ENCODE data around the gene PCP4L1.
A peak's percentile ranks its signal among the peaks of the same experiment; 100 is the strongest.
"Not testable (repeated sequence)": the region's sequence is repeated elsewhere in the genome, so short reads cannot be mapped to it uniquely, and the experiment has no call there.

The PCP4L1 gene

GRCh38 chr1:161258439-161259344, at the start of gene PCP4L1:
Gene PCP4L1 (plus strand): TSS chr1:161258745. CDS start chr1:161258975, 230 bp downstream.
- DNase-seq, result peak; percentile 66

DNA sequence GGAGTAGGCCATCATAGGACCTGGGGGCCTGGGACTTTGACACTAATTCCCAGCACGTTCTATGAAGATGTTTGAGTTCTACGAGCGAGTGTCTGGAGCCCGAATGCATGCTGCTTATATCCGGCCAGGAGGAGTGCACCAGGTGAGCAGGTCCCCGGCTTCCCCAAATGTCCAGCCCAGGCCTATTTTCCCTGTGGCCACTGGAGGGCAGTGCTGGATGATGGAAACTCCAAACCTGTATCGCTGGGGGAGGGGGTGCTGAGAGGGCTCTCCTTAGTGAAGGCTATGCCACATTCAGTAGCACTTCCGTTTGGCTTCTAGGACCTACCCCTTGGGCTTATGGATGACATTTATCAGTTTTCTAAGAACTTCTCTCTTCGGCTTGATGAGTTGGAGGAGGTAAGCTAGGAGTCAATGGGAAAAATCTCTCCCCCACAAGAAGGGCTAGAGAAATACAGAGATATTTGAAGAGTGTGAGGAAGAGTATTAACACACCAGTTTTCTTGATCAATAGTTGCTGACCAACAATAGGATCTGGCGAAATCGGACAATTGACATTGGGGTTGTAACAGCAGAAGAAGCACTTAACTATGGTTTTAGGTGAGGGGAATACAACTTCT, 48.6 kb upstream of the PCP4L1 start:
- peak; percentile 55 for DNase-seq

DNA sequence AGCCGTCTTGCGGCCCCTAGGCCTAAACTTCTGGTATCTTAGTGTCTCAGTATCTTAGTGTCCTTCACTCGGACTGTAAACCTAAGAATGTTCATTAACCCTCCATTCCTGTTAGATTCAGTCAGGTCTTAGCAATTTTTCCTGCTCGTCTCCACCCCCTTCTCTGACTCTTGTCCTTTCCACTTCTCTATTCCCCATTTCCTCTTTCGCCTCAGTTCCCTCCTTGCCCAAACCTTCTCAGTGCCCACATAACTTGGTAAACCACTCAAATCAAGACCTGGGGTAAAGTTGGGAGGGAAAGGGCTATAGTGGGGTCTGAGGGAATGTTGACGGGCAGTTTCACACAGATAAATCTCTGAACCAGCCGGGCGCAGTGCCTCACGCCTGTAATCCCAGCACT, 44.2 kb upstream of the PCP4L1 start:
- DNase-seq, result no peak

DNA sequence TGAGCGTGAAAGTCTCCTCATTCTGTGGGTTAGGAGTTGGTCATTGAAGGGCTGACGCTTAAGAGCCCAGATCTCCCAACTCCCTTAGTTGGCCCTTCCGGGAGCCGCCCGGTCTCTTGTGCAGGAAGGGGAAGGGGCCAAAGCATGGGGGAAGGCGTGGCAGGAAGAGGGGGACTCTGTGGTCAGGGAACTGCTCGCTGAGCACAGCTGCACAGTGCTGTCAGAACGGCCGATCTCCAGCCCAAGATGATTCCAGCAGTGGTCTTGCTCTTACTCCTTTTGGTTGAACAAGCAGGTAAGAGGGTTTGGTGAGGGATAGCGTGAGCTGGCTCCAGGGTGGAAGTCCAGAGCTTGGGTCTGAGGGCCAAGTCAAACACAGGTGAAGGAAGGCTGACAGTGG, 43.5 kb upstream of the PCP4L1 start, which contains the start of gene FCER1G:
Gene FCER1G (plus strand): TSS at position 220 of the 400 bp plus-strand sequence. CDS start 27 bp downstream, at position 247.
- DNase-seq, result no peak

DNA sequence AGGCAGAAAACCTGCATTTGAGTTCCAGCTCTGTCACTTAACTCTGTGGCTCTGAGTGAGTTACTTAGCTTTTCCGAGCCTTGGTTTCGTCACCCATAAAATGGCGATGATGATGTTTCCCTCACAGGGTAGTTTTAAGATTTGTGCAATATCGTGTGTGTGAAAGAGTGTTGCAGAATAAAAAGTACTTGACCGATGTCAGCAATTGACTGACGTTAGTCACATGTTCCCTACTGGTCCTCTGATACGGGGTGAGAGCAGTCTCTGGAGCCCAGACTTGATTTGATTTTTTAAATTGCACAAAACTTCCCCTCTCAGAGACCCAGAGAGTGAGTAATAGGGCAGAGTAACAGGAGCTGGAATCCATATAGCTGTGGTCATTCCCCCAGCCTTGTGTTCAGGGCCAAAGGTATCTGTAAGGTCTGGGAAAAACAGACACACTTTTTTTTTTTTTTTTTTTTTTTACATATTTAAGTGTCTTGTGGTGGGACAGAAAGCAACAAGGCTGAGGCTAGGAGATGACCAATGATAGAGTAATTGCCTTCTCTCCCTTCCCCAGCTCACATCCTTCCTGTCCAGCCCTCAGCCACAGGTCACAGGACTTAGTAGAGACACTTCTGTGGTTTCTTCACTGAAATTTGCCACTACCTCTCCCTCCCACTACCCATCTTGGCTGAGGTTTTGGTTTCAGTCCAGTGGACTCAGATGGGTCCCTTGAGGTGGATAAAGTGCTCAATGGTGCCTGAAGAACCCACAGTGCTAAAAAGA, 41.4 kb upstream of the PCP4L1 start:
- DNase-seq, result no peak

DNA sequence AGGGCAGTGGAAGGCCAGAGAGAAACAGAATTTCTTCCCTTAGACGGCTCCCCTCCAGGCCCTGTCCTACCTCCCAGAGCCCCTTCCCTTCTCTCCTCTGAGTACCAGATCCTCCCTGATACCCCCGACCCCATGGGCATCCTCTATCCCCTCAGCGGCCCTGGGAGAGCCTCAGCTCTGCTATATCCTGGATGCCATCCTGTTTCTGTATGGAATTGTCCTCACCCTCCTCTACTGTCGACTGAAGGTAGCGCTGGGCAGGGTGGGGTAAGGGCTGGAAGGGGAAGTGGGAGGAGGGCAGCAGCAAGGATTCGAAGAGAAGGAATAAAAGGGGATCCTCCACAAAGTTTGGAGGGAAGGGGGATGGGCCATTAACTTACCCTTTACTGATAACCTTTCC, 40.7 kb upstream of the PCP4L1 start:
- no peak for DNase-seq

DNA sequence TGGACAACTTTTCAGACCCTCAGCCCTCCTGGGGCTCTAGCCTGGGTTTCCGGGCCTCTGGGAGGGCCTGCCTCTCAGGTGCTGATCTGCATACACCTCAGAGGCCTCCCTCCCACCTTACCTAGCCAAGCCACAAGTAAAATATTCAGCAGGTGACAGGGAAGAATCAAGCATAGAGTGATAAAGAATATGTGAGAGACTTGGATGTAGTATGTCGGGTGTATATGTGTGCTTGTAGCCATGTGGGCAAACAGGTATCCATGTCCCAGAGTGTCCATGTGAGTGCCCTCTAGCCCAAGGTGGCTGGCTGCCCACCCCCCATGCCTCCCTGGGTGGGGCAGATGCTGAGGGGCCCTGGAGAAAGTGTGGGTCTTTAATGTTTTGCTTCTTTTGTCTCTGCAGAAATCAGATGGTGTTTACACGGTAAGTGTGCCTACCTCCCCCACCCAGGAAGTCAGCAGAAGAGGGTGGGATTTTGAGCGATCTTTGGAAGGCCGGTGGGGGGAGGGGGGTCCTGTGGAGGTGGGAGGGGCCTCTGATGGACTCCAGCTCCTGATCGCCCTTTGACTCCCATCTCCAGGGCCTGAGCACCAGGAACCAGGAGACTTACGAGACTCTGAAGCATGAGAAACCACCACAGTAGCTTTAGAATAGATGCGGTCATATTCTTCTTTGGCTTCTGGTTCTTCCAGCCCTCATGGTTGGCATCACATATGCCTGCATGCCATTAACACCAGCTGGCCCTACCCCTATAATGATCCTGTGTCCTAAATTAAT, 40.1 kb upstream of the PCP4L1 start:
- DNase-seq, result no peak

DNA sequence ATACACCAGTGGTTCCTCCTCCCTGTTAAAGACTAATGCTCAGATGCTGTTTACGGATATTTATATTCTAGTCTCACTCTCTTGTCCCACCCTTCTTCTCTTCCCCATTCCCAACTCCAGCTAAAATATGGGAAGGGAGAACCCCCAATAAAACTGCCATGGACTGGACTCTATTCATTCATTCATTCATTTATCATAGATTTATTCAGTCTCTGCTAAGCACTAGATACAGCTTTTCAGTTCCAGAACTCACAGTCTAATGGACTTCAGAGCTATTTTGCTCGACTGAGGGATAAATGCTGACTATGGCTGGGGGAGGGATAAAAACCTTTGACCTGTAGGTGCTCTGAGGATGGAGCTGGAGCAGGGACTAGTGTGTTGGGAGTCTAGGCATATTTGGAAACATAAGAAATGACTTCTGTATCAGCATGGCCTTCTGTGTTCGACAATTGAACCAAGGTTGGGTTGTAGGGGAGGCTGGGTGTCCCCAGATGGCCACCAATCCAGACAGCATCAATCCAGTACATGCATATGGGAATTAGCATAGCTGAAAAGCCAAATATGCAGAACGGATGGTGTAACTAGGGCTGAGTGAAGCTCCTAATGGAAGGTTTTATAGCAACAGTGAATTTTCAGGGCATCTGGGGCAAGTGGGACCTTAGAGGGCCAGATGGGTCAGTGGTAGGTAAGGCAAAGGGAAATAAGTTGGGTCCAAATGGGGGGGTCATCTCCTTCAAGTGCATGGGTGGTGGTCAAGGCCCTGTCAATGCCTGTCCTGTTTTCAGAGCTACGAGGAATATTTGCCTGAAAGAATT, 39.3 kb upstream of the PCP4L1 start:
- DNase-seq, result no peak

DNA sequence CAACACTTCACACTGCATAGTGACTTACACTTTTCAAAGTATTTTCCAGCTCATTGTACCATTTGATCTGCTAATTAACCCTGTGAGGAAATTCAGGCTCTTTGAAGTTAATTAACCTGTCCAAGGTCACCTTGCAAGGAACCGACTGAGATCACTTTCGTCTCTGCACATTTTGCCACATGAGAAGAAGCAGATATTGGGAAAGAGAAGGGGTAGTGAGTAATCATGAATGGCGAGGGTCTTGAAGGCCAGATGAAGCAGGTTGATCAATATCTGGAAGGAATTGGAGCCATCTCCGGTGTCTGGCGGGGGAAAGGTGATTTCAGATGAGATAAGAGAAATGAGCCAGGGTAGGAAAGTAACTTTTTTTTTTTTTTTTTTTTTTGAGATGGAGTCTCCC, 38.5 kb upstream of the PCP4L1 start:
- DNase-seq, result no peak

DNA sequence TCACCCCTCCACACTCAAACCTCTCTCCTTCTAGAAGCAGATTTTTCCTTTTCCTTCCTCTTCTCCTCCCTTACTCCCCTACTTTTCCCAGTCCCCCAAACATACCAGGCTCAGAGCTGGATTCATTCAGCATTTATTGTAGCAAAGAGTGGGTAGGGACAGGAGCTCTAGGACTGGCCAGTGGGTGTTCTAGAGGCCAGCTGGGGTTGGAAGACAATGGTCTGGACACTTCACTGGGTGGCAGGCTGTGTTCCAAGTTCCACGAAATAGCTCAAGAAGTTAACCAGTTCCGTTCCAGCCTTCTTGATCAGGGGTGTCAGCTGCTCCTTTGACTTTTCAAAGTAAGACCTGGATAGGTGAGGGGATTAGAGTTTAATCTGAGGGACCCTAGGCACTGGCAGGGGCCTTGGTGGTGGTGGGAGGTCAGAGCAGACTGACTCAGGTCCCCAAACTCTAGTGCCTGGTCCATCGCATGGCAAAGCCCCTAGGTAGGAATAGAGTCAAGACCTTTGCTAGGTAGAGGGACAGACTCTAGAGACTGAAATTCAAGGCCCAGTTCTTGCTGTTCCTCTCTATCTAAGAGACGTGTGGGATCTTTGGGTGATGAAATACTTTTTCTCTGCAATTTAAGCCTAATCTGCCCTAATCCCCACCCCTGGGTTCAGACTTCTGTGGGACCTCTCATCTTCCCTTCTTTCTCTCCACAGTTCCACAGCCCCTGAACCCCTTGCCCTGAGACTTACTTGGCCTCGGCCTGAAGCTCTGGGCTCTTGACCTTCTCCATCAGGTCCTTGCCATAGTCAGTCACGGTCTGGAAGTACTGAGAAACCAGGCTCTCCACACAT, 36.1 kb upstream of the PCP4L1 start:
- no peak for DNase-seq

GRCh38 chr1:161223805-161224694, 34.5 kb upstream of the PCP4L1 start:
- DNase-seq, result no peak

- not testable (repeated sequence) for DNase-seq
These were observed 33.9 kb upstream of the PCP4L1 start for GRCh38 chr1:161224695-161225087.

DNA sequence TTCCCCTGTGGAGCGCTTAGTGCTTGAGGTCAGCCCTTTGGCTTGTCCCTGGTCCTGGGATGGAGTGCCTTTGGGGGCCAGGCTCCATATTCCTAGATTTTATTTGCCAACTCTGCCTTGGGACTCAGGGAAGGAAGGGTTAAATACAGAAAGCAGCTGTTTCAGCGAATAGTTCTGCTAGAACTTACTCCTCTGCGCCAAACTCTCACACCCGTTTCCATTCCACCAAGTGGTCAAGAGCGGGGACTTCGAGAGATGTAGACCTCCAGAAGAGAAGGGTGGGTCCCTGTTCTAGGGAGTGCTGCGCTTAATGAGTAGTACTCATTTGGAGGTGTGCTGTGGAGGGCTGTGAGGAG, 33.4 kb upstream of the PCP4L1 start:
- no peak for DNase-seq

DNA sequence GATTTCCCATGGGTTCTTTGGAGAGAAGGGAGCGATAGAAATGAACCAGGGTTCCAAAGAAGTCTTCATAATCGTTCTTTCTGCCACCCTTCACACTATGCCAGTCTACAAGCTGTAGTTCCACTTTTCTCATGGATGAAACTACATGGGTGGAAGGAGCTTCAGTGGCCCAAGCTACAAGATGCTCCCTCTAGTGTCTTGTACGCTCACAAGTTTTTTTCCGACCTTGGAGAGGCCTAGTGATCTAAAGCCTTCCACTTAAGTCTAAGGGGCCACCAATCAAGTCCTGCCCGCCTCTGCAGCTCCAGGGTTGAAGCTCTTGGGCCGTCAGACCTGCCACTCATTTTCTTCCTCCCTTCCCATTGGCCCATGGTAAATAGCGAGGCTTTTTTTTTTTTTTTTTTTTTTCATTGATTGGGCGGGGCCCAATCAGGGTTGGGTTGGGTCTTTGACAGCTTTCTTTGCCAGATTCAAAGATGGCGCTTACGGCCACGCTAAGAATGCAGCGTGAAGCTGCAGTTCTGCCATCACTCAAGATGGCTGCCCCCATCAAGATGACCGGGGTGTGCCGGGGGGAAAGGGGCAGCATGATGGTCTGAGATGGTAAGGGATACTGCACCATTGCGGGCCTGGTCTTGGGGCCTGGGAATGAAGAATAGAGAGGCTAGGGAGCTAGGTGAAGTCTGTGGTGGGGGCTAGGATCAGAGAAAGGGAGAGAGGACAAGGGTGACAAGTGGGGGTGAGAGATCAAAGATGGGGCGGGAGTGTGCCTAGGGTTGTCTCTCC, 32.8 kb upstream of the PCP4L1 start, which contains the start of gene TOMM40L:
Gene TOMM40L (plus strand): TSS at position 527 of the 786 bp plus-strand sequence. CDS start 430 bp downstream, outside the sequence.
- peak; percentile 96 for DNase-seq

DNA sequence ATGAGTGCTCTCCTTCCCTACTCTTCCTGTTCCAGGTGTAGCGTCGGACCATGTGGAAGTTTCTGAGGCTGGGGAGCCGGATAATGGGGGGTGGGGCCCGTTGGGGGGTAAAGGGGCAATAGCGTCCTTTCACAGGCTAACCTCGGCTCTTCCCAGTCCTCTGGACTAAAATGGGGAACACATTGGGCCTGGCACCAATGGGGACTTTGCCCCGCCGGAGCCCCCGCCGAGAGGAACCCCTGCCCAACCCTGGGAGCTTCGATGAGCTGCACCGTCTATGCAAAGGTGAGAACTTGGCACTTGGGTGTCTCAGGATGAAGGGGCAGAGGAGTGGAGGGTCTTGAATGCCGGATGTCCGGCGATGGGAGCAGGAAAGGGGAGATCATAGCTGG, 32.2 kb upstream of the PCP4L1 start:
- no peak for DNase-seq

- DNase-seq, result no peak
These were observed 31.8 kb upstream of the PCP4L1 start for GRCh38 chr1:161226759-161227158.

DNA sequence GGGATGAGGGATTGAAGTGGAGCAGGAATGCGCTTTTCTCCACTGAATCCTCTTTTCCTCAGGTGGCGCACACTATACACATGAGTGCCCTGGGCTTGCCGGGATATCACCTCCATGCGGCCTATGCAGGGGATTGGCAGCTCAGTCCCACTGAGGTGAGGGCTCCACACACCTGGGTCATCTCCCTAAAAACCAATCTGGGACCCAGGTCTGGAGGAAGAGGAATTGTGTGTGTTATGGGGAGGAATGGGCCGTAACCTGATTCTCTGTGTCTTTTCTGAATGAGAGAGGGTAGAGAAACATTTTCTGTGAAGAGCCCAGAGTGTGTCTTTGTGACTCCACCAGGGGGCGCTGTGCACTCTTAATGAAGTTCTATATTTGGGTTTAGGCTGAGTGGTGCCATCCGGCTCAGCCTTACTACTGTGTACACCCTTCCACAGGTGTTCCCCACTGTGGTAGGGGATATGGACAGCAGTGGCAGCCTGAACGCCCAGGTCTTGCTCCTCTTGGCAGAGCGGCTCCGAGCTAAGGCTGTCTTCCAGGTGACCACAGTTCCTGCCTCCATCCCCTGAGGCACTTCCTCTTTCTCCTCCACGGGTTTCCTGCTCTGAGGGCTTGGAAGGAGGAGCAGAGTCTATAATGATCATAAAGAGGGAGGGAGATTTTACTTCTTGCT, 31.2 kb upstream of the PCP4L1 start:
- DNase-seq, result peak; percentile 73

- DNase-seq, result no peak
These were observed 30.5 kb upstream of the PCP4L1 start for GRCh38 chr1:161228032-161228431.

Measured in NCI-H1105 (cell line).